MCF 10A (cell line): Measurements from ENCODE around the gene TAF8. TPM values are rescaled to one million over a fixed set of nuclear protein-coding genes. Genes with fewer than 3 reads are reported as not detected.

Source experiments
- BruUV-seq: library from RNA; stranded (reverse); fragments of 400-500 nt; replicated peaks from 2 replicates; lab custom pipeline; 2021; lab: Mats Ljungman, UMichigan
- CTCF ChIA-PET: fragments of 300-600 bp; sonication (Branson Sonifier 250); formaldehyde crosslinking; extraction: SDS; loops from one replicate; lab custom pipeline; 2021; ENCODE audit warnings: antibody characterized with exemption, inconsistent platforms; lab: Yijun Ruan, JAX
- POLR2A ChIA-PET: fragments of 300-600, 350-650 bp; sonication (Branson Sonifier 250); formaldehyde crosslinking; extraction: SDS; loops from one replicate; lab custom pipeline; 2020; ENCODE audit warnings: antibody characterized with exemption, inconsistent platforms; lab: Yijun Ruan, JAX
- DNase-seq: peaks from one replicate; pipeline ENCODE4 v3.0.0-alpha.2; 2018; ENCODE audit not compliant: unreplicated experiment
- H3K27ac Mint-ChIP-seq: one replicate; pipeline ENCODE4 v1.8.0; 2022; ENCODE audit warnings: mild to moderate bottlenecking, low read depth, mixed read lengths; ENCODE audit not compliant: unreplicated experiment
- H3K27me3 Mint-ChIP-seq: one replicate; pipeline ENCODE4 v1.8.0; 2022; ENCODE audit warnings: mixed read lengths; ENCODE audit not compliant: insufficient read depth, unreplicated experiment
- H3K36me3 Mint-ChIP-seq: one replicate; pipeline ENCODE4 v1.8.0; 2022; ENCODE audit warnings: mild to moderate bottlenecking, moderate library complexity, mixed read lengths; ENCODE audit not compliant: insufficient read depth, unreplicated experiment
- H3K4me1 Mint-ChIP-seq: one replicate; pipeline ENCODE4 v1.8.0; 2022; ENCODE audit warnings: mixed read lengths; ENCODE audit not compliant: insufficient read depth, unreplicated experiment
- H3K4me3 Mint-ChIP-seq: one replicate; pipeline ENCODE4 v1.8.0; 2022; ENCODE audit warnings: mild to moderate bottlenecking, moderate library complexity, mixed read lengths; ENCODE audit not compliant: unreplicated experiment
- H3K9me3 Mint-ChIP-seq: one replicate; pipeline ENCODE4 v1.8.0; 2022; ENCODE audit warnings: mixed read lengths; ENCODE audit not compliant: unreplicated experiment
- intact Hi-C: fragments of 100-400 bp; cut with micrococcal nuclease; formaldehyde crosslinking; loops from 2 replicates; pipeline ENCODE4 v1.14.1; 2022
- total RNA-seq: library from RNA; stranded (reverse); gene quantifications from 2 replicates; pipeline ENCODE4 v1.2.3, GENCODE V29; 2022
- TF ChIP-seq, protein P1 (sequence below): fragments of 200-600 bp; IDR thresholded peaks from one replicate; pipeline ENCODE4 v1.8.0; 2022; ENCODE audit warnings: antibody characterized with exemption, mild to moderate bottlenecking; ENCODE audit not compliant: unreplicated experiment

The TAF8 gene
- total RNA-seq, 1 experiment from 2014 or later, result 23.8 TPM

DNA sequence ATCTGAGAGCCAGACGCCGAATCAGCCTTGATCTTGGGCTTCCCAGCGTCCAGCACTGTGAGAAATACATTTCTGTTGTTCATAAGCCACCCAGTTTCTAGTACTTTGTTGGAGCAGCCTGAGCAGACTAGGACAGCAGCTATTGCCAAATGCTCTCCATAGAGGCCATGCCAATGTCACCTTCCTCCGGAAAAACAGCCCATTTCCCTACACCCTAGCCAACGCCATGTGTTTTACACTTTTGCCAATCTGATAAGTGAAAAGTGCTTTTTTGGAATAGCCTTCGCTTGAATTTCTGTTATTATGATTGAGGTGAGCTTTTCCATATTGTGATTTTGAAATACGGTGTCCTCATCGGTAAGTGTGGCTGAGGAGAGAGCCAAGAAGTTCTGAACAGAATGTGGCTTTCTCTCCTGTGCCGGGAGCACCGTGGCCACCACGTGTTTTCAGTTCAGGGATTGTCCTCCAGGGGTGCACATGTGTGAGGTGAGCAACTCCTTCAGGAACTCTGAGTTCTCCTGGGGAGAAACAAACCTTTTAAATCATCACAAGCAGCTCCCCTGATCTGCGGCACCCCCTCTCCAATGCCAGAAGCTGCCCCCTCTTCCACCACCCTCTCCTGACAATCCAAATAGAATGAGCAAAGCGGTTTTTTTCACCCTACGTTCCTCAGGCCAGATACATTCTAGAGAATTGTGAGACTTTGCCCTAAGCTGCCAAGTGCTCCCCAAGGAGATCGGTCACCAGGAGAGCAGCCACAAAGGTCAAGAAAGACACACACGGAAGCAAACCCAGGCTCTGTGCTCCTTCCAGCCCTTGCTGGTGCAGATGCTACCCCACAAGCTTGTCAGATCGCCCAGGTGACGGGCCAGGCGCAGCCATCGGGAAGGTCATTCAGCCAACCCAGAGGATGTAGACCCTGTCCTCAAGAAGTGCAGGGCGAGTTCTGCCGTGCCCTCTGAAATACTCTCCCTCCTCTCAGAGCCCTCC, 36.0 kb downstream of the TAF8 start:
- H3K36me3 Mint-ChIP-seq, result peaks cover 18% of the 10 kb centered on the region
- no peak for DNase-seq
- intact Hi-C loops, result no loop called here
- no peaks in the 10 kb centered on the region for H3K9me3 Mint-ChIP-seq
- H3K4me1 Mint-ChIP-seq, result peaks cover 14% of the 10 kb centered on the region
- no peaks in the 10 kb centered on the region for H3K27me3 Mint-ChIP-seq
- CTCF ChIA-PET, result interaction anchor here (0.6 to 4.4 kb wide), 4 partner anchors 10 to 128 kb away, joined by 3 to 26 read pairs (median 4); no protein-coding TSS in a partner anchor
- POLR2A ChIA-PET, result interaction anchor here (0.7 to 1.2 kb wide), 4 partner anchors 9 to 461 kb away, joined by 3 to 4 read pairs (median 3); no protein-coding TSS in a partner anchor
- no peak overlapping the region for H3K27ac Mint-ChIP-seq
- H3K4me3 Mint-ChIP-seq, result no peak overlapping the region
- TF ChIP-seq, protein P1, sequence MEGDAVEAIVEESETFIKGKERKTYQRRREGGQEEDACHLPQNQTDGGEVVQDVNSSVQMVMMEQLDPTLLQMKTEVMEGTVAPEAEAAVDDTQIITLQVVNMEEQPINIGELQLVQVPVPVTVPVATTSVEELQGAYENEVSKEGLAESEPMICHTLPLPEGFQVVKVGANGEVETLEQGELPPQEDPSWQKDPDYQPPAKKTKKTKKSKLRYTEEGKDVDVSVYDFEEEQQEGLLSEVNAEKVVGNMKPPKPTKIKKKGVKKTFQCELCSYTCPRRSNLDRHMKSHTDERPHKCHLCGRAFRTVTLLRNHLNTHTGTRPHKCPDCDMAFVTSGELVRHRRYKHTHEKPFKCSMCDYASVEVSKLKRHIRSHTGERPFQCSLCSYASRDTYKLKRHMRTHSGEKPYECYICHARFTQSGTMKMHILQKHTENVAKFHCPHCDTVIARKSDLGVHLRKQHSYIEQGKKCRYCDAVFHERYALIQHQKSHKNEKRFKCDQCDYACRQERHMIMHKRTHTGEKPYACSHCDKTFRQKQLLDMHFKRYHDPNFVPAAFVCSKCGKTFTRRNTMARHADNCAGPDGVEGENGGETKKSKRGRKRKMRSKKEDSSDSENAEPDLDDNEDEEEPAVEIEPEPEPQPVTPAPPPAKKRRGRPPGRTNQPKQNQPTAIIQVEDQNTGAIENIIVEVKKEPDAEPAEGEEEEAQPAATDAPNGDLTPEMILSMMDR, result no peak
- BruUV-seq, result no TSS peak

DNA sequence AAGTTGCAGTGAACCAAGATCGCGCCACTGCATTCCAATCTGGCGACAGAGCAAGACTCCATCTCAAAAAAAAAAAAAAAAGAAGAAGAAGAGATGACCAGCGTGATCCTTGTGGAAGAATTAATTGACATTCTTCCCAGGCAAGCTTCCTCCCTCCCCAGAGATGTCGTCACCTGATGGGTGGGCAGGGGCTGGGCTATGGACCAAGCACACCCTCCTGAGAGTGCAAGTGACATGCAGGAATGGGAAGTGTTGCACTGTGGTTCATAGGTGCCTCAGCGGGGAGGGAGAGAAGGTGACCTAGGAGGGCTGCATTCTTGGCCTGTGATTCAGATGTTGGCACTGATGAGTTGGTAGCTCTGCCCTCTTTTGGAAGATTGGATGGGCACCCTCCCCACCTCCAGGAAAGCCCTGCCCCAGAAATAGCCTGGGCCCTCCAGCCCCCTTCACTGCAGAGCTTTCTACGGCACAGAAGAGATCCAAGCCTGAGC, 37.8 kb downstream of the TAF8 start:
- CTCF ChIA-PET, result interaction anchor here (0.8 to 4.4 kb wide), 2 partner anchors 8 to 12 kb away, joined by 3 to 26 read pairs; no protein-coding TSS in a partner anchor
- TF ChIP-seq, protein P1, result no peak
- peak overlapping the region; percentile 42 for H3K27ac Mint-ChIP-seq
- peak; percentile 65 for DNase-seq
- no peaks in the 10 kb centered on the region for H3K27me3 Mint-ChIP-seq
- intact Hi-C loops, result loop anchor here (1.0 kb wide), 1 partner anchor 49 kb away; no protein-coding TSS in a partner anchor
- H3K36me3 Mint-ChIP-seq, result peaks cover 7% of the 10 kb centered on the region
- no TSS peak for BruUV-seq
- peaks cover 14% of the 10 kb centered on the region for H3K4me1 Mint-ChIP-seq
- no peaks in the 10 kb centered on the region for H3K9me3 Mint-ChIP-seq
- POLR2A ChIA-PET, result interaction anchor here (0.6 to 1.7 kb wide), 5 partner anchors 18 to 76 kb away, joined by 3 to 4 read pairs (median 4); partner anchors contain the start of genes C6orf132 and TAF8
- no peak overlapping the region for H3K4me3 Mint-ChIP-seq

DNA sequence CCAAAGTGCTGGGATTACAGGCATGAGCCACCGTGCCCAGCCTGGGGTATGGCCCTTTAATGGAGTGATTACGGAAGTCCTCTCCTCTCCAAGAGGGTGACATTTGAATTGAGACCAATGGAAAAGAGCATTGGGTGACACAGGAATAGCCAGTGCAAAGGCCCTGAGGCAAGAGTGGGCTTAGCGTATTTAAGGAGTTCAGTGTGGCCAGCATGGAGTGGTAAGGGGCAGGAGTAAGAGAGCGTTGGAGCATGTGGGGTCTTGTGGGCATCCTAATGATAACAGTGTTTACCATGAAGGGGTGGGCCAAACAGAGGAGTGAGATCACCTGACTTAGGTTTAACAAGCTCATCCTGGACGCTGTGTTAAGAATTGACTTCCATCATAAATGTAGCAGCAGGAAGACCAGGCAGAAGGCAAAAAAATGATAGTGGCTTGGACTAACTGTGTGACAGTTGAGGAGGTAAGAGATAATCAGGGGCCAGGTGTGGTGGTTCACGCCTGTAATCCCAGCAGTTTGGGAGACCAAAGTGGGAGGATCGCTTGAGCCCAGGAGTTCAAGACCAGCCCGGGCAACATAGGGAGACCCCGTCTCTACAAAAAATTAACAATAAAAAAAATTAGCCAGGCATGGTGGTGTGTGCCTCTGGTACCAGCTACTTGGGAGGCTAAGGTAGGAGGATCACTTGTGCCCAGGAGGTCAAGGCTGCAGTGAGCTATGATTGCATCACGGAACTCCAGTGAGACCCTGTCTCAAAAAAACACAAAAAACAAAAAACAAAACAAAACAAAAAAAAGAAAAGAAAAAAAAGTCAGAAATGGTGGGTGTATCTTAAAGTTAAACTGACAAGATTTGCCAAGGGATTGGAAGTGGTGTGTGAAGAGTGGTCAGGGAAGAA, 40.7 kb downstream of the TAF8 start:
- no peak for DNase-seq
- Mint-ChIP-seq H3K4me3 (no peak overlapping the region), H3K4me1 (peaks cover 21% of the 10 kb centered on the region), H3K27me3 (no peaks in the 10 kb centered on the region), H3K36me3 (peaks cover 6% of the 10 kb centered on the region), H3K9me3 (no peaks in the 10 kb centered on the region), H3K27ac (no peak overlapping the region)
- BruUV-seq, result no TSS peak
- POLR2A ChIA-PET, result interaction anchor here (0.7 to 2.0 kb wide), 4 partner anchors 31 to 63 kb away, joined by 3 to 5 read pairs (median 4); partner anchors contain the start of gene TAF8
- CTCF ChIA-PET, result interaction anchor here (0.7 to 1.8 kb wide), 3 partner anchors 74 to 264 kb away, joined by 3 to 5 read pairs (median 4); no protein-coding TSS in a partner anchor
- intact Hi-C loops, result no loop called here
- TF ChIP-seq, protein P1, result no peak
